Endothelial cell of umbilical vein (primary cell): ENCODE measurements around the gene TMEM229B. TPM values are rescaled to one million over a fixed set of nuclear protein-coding genes. Genes with fewer than 3 reads are reported as not detected.

Experiments used
- BruUV-seq: library from RNA; stranded (reverse); fragments of 400-500 nt; replicated peaks from 2 replicates; lab custom pipeline; 2021; lab: Mats Ljungman, UMichigan
- CTCF ChIA-PET: fragments of 300-600, 350-600 bp; sonication (Branson Sonifier 250); formaldehyde crosslinking; loops from one replicate; lab custom pipeline; 2021; ENCODE audit warnings: antibody characterized with exemption, inconsistent platforms; lab: Charles Lee
- POLR2A ChIA-PET: fragments of 300-600, 350-600 bp; sonication (Branson Sonifier 250); formaldehyde crosslinking; loops from one replicate; lab custom pipeline; 2021; ENCODE audit warnings: antibody characterized with exemption, inconsistent platforms; lab: Charles Lee
- DNase-seq: peaks from one replicate; pipeline ENCODE4 v3.0.0-alpha.2; 2011; ENCODE audit warnings: low read depth, low spot score
- FAIRE-seq: peaks from 2 replicates; lab custom pipeline; 2011; peaks lifted over from hg19 to GRCh38; lab: Jason Lieb, UNC
- H2AFZ ChIP-seq: 2 replicates; pipeline ENCODE4 v1.6.0; 2012; ENCODE audit warnings: low read depth, low read length, control low read depth, inconsistent platforms
- H3K27ac ChIP-seq: 2 replicates; pipeline ENCODE4 v1.5.1; 2011; ENCODE audit warnings: low read depth, mild to moderate bottlenecking, control low read depth, low read length, moderate library complexity; ENCODE audit not compliant: insufficient read depth
- H3K27me3 ChIP-seq, 2 experiments: 2 replicates each; pipeline versions ENCODE4 v1.6.0 to v1.6.1; 2011; ENCODE audit warnings: low read length in 2 of 2, mixed read lengths in 1 of 2; ENCODE audit not compliant: control insufficient read depth in 2 of 2, insufficient read depth in 2 of 2
- H3K36me3 ChIP-seq, 2 experiments: 2 replicates in 1 of 2; 3 replicates in 1 of 2; pipeline ENCODE4 v1.5.1; 2011; ENCODE audit warnings: low read length in 2 of 2, mild to moderate bottlenecking in 1 of 2, moderate library complexity in 1 of 2; ENCODE audit not compliant: control insufficient read depth in 2 of 2, insufficient read depth in 2 of 2; ENCODE audit errors: extremely low read depth in 1 of 2
- H3K4me1 ChIP-seq: 3 replicates; pipeline ENCODE4 v1.5.1; 2011; ENCODE audit warnings: mild to moderate bottlenecking, low read length; ENCODE audit not compliant: control insufficient read depth, insufficient read depth; ENCODE audit errors: extremely low read depth
- H3K4me2 ChIP-seq: 2 replicates; pipeline ENCODE4 v1.6.1; 2011; ENCODE audit warnings: low read length, control low read depth, mixed read lengths; ENCODE audit not compliant: insufficient read depth
- H3K4me3 ChIP-seq, 3 experiments: fragments of 200-600 bp in 1 of 3; sonication (generic), shearing (Covaris generic) in 1 of 3; replicated peaks in 1 of 3; 2 replicates each; pipeline ENCODE4 v1.5.1; 2011 to 2016; ENCODE audit warnings: control low read depth in 3 of 3, low read length in 3 of 3, mild to moderate bottlenecking in 2 of 3, inconsistent platforms in 1 of 3, low read depth in 1 of 3, moderate library complexity in 1 of 3; ENCODE audit not compliant: insufficient read depth in 1 of 3
- H3K79me2 ChIP-seq: 2 replicates; pipeline ENCODE4 v1.6.0; 2012; ENCODE audit warnings: low read length, inconsistent platforms; ENCODE audit not compliant: control insufficient read depth, insufficient read depth
- H3K9ac ChIP-seq: replicated peaks from 2 replicates; pipeline ENCODE3; 2011; ENCODE audit warnings: low read length, control low read depth; ENCODE audit not compliant: insufficient read depth; ENCODE audit errors: extremely low read depth
- H3K9me1 ChIP-seq: replicated peaks from 3 replicates; pipeline ENCODE4 v1.6.0; 2011; ENCODE audit warnings: mild to moderate bottlenecking, low read length; ENCODE audit not compliant: control insufficient read depth, insufficient read depth; ENCODE audit errors: extremely low read depth
- H3K9me3 ChIP-seq: replicated peaks from 2 replicates; pipeline ENCODE4 v1.5.1; 2012; ENCODE audit warnings: low read length, inconsistent platforms; ENCODE audit not compliant: control insufficient read depth, insufficient read depth
- H4K20me1 ChIP-seq: replicated peaks from 2 replicates; pipeline ENCODE3; 2011; ENCODE audit warnings: mild to moderate bottlenecking, low read length; ENCODE audit not compliant: control insufficient read depth, insufficient read depth; ENCODE audit errors: extremely low read depth
- CTCF ChIP-seq, 2 donors: IDR thresholded peaks; 1 replicate in 1 of 2; 2 replicates in 1 of 2; pipeline ENCODE4 v1.5.1; 2011; ENCODE audit warnings: low read length in 2 of 2, mild to moderate bottlenecking in 2 of 2, moderate library complexity in 2 of 2, control low read depth in 1 of 2, inconsistent platforms in 1 of 2, low read depth in 1 of 2; ENCODE audit not compliant: insufficient read depth in 1 of 2; ENCODE audit errors: extremely low read depth in 1 of 2
- EZH2 ChIP-seq: IDR thresholded peaks from 2 replicates; pipeline ENCODE4 v1.6.1; 2012; ENCODE audit warnings: borderline replicate concordance, low read depth, mild to moderate bottlenecking, moderate library complexity, low read length, inconsistent platforms; ENCODE audit not compliant: severe bottlenecking
- FOS ChIP-seq: IDR thresholded peaks from 2 replicates; pipeline ENCODE4 v1.6.1; 2011; ENCODE audit warnings: mild to moderate bottlenecking, low read length, moderate library complexity, borderline replicate concordance; ENCODE audit not compliant: insufficient read depth
- GATA2 ChIP-seq: IDR thresholded peaks from 2 replicates; pipeline ENCODE4 v1.7.0; 2011; ENCODE audit warnings: low read depth, mild to moderate bottlenecking, moderate library complexity, mixed read lengths, low read length; ENCODE audit not compliant: insufficient read length, insufficient read depth
- JUN ChIP-seq: IDR thresholded peaks from 2 replicates; pipeline ENCODE4 v1.6.1; 2011; ENCODE audit warnings: borderline replicate concordance, low read depth; ENCODE audit not compliant: insufficient read length, insufficient read depth
- MYC ChIP-seq: IDR thresholded peaks from one replicate; pipeline ENCODE4 v1.6.1; 2011; ENCODE audit warnings: mild to moderate bottlenecking, low read depth, low read length
- POLR2A ChIP-seq: IDR thresholded peaks from 2 replicates; pipeline ENCODE4 v1.6.1; 2012; ENCODE audit warnings: low read depth, mild to moderate bottlenecking, control low read depth, low read length
- POLR2AphosphoS5 ChIP-seq: IDR thresholded peaks from 2 replicates; pipeline ENCODE4 v1.6.1; 2012; ENCODE audit warnings: low read depth, mild to moderate bottlenecking, control low read depth, low read length, moderate library complexity; ENCODE audit not compliant: insufficient read depth
- dilution Hi-C: fragments of 300-500 bp; cut with MboI; formaldehyde crosslinking; loops from one replicate; pipeline ENCODE4 v1.15.0; 2019; ENCODE audit warnings: low sequenced_read_pairs; ENCODE audit not compliant: extremely low pct_ligation_motif_present
- intact Hi-C: fragments of 100-400 bp; cut with micrococcal nuclease; formaldehyde crosslinking; loops from one replicate; pipeline ENCODE4 v1.10.0; 2022
- polyA plus RNA-seq, 4 experiments: library from polyadenylated mRNA; depleted of rRNA in 3 of 4; stranded (reverse) in 3 of 4; unstranded in 1 of 4; fragments of >200 nt; gene quantifications; 2 replicates each; pipeline versions ENCODE4 v1.2.1 to v1.2.3, GENCODE V29; 2011 to 2012; ENCODE audit warnings: missing spikeins in 1 of 4
- total RNA-seq: library from RNA; stranded (reverse); gene quantifications from 2 replicates; pipeline ENCODE4 v1.2.3, GENCODE V29; 2021
- TF ChIP-seq, protein P1 (sequence below): IDR thresholded peaks from 2 replicates; pipeline ENCODE4 v1.6.1; 2011; ENCODE audit not compliant: insufficient read depth, insufficient read length

Gene TMEM229B
- total and polyA plus RNA-seq, 2 donors (not counting 3 experiments of a cell fraction or from before 2014, with no cell fraction given) = 0.03 TPM; not detected in 1

- no peaks in the 10 kb centered on the region for H4K20me1 ChIP-seq
- peaks cover 9% of the 10 kb centered on the region for H3K4me1 ChIP-seq
- no peaks in the 10 kb centered on the region for H3K36me3 ChIP-seq
- POLR2A ChIA-PET = no interaction called here
- H3K4me2 ChIP-seq = no peak overlapping the region
- TF ChIP-seq, protein P1, sequence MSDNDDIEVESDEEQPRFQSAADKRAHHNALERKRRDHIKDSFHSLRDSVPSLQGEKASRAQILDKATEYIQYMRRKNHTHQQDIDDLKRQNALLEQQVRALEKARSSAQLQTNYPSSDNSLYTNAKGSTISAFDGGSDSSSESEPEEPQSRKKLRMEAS = no peak
- TF ChIP-seq CTCF (IDR thresholded peaks at IDR 0.05; ENCODE audit: extremely low read depth in 1 of 2, insufficient read depth in 1 of 2, low read depth in 1 of 2, low read length in 2 of 2) (no peak), JUN (no peak), EZH2 (no peak), FOS (no peak), GATA2 (no peak), POLR2A (no peak), POLR2AphosphoS5 (no peak), MYC (no peak)
- H3K79me2 ChIP-seq = no peaks in the 10 kb centered on the region
- CTCF ChIA-PET = interaction anchor here (1.1 to 5.6 kb wide), 3 partner anchors 13 to 143 kb away, joined by 3 to 34 read pairs (median 3); no protein-coding TSS in a partner anchor
- H3K27me3 ChIP-seq = peaks cover 3% of the 10 kb centered on the region in 2 experiments
- dilution Hi-C loops = no loop called here
- H3K9me3 ChIP-seq = no peaks in the 10 kb centered on the region
- no peak overlapping the region for H3K4me3 ChIP-seq
- H3K27ac ChIP-seq = no peak overlapping the region
- FAIRE-seq = no peak
- intact Hi-C loops = no loop called here
- no peak overlapping the region for H3K9ac ChIP-seq
- no peak for DNase-seq
- BruUV-seq = no TSS peak
- no peaks in the 10 kb centered on the region for H3K9me1 ChIP-seq
- no peak overlapping the region for H2AFZ ChIP-seq
Measured at GRCh38 chr14:67440513-67440912, 48.0 kb downstream of the TMEM229B start.
